HepG2 (cell line): ENCODE results near the gene CHCHD6. TPM values are rescaled to one million over a fixed set of nuclear protein-coding genes. Genes with fewer than 3 reads are reported as not detected.

Experiments used
- ATAC-seq: fragments of 200-7000 bp; cut with Tn5 transposase; 3 replicates; pipeline ENCODE4 v1.9.1; 2020; ENCODE audit warnings: mild to moderate bottlenecking, moderate library complexity
- BruUV-seq: library from RNA; stranded (reverse); fragments of 400-500 nt; replicated peaks from 2 replicates; lab custom pipeline; 2021; lab: Mats Ljungman, UMichigan
- CTCF ChIA-PET: fragments of 300-600 bp; formaldehyde crosslinking; extraction: SDS; loops from one replicate; lab custom pipeline; 2021; ENCODE audit warnings: low total read pairs, inconsistent platforms, low intra/inter-chr PET ratio; lab: Yijun Ruan, JAX
- POLR2A ChIA-PET: fragments of 350-600 bp; sonication (Branson Sonifier 250); formaldehyde crosslinking; loops from one replicate; lab custom pipeline; 2020; ENCODE audit warnings: antibody characterized with exemption, inconsistent platforms; lab: Yijun Ruan, JAX
- DNase-seq: peaks from one replicate; pipeline ENCODE4 v3.0.0-alpha.2; 2015; ENCODE audit warnings: low spot score
- FAIRE-seq: peaks from 3 replicates; lab custom pipeline; 2011; peaks lifted over from hg19 to GRCh38; lab: Jason Lieb, UNC
- H2AFZ ChIP-seq: one replicate; pipeline ENCODE4 v1.6.1; 2011; ENCODE audit warnings: low read length, inconsistent platforms
- H3K27ac ChIP-seq: fragments of 300-600 bp; 3 replicates; pipeline ENCODE4 v1.8.0; 2011; ENCODE audit warnings: mixed run types, mild to moderate bottlenecking, mixed read lengths, low read length, inconsistent platforms; ENCODE audit not compliant: insufficient read depth; ENCODE audit errors: extremely low read length
- H3K27me3 ChIP-seq, 2 experiments: fragments of 200-600 bp in 1 of 2; 2 replicates in 1 of 2; 3 replicates in 1 of 2; pipeline versions ENCODE4 v1.6.0 to v1.8.0; 2011; ENCODE audit warnings: low read length in 2 of 2, mild to moderate bottlenecking in 2 of 2, moderate library complexity in 2 of 2, inconsistent platforms in 1 of 2; ENCODE audit not compliant: insufficient read depth in 2 of 2, control insufficient read depth in 1 of 2
- H3K36me3 ChIP-seq, 2 experiments: fragments of 200-600 bp in 1 of 2; replicated peaks in 1 of 2; 2 replicates in 1 of 2; 3 replicates in 1 of 2; pipeline versions ENCODE4 v1.5.1 to v1.8.0; 2011; ENCODE audit warnings: low read length in 2 of 2, inconsistent platforms in 1 of 2; ENCODE audit not compliant: insufficient read depth in 2 of 2, control insufficient read depth in 1 of 2
- H3K4me1 ChIP-seq: 2 replicates; pipeline ENCODE4 v1.5.1; 2012; ENCODE audit warnings: low read length, inconsistent platforms; ENCODE audit not compliant: insufficient read depth
- H3K4me2 ChIP-seq: 2 replicates; pipeline ENCODE4 v1.6.0; 2011; ENCODE audit warnings: low read depth, low read length, inconsistent platforms
- H3K4me3 ChIP-seq, 3 experiments: fragments of 200-600 bp in 1 of 3; sonication (generic), shearing (Covaris generic) in 1 of 3; replicated peaks in 1 of 3; 2 replicates each; pipeline ENCODE4 v1.5.1; 2011 to 2016; ENCODE audit warnings: low read length in 3 of 3, inconsistent platforms in 2 of 3, low read depth in 2 of 3, mild to moderate bottlenecking in 2 of 3, control low read depth in 1 of 3, mixed read lengths in 1 of 3; ENCODE audit not compliant: insufficient read depth in 1 of 3
- H3K79me2 ChIP-seq: one replicate; pipeline ENCODE4 v1.6.1; 2011; ENCODE audit warnings: low read length, inconsistent platforms; ENCODE audit not compliant: insufficient read depth
- H3K9ac ChIP-seq: 2 replicates; pipeline ENCODE4 v1.6.0; 2011; ENCODE audit warnings: mild to moderate bottlenecking, low read depth, low read length, inconsistent platforms; ENCODE audit not compliant: insufficient read depth
- H3K9me3 ChIP-seq: 2 replicates; pipeline ENCODE4 v1.5.1; 2012; ENCODE audit warnings: mild to moderate bottlenecking, low read length
- H4K20me1 ChIP-seq: 2 replicates; pipeline ENCODE4 v1.6.0; 2011; ENCODE audit warnings: inconsistent platforms, mild to moderate bottlenecking, low read length, moderate library complexity; ENCODE audit not compliant: insufficient read depth
- CBX1 ChIP-seq: IDR thresholded peaks from one replicate; pipeline ENCODE4 v1.6.1; 2016; ENCODE audit warnings: antibody characterized with exemption, low read depth
- CHD4 ChIP-seq: fragments of 200-600 bp; sonication (generic); IDR thresholded peaks from 2 replicates; pipeline ENCODE4 v1.7.0; 2017; ENCODE audit warnings: mild to moderate bottlenecking, low read length, borderline replicate concordance
- FOXA3 ChIP-seq: IDR thresholded peaks from 2 replicates; pipeline ENCODE4 v1.6.1; 2016; ENCODE audit warnings: missing genetic modification reagents, missing compliant biosample characterization
- HNRNPH1 ChIP-seq: fragments of 200-400 bp; formaldehyde crosslinking; optimal IDR thresholded peaks from 2 replicates; pipeline ENCODE3; 2017; ENCODE audit warnings: mild to moderate bottlenecking, low read depth, low read length
- IRF2 ChIP-seq: IDR thresholded peaks from 2 replicates; pipeline ENCODE4 v1.6.1; 2018; ENCODE audit warnings: missing genetic modification reagents, missing compliant biosample characterization
- PHF8 ChIP-seq: sonication (generic); formaldehyde crosslinking; IDR thresholded peaks from 2 replicates; pipeline ENCODE4 v1.5.0; 2020; ENCODE audit warnings: missing genetic modification reagents
- TOE1 ChIP-seq: sonication (generic); formaldehyde crosslinking; IDR thresholded peaks from 2 replicates; pipeline ENCODE4 v1.4.0; 2020; ENCODE audit warnings: mild to moderate bottlenecking, missing genetic modification reagents
- TOPORS ChIP-seq: sonication (generic); formaldehyde crosslinking; IDR thresholded peaks from 2 replicates; pipeline ENCODE4 v1.8.0; 2023; ENCODE audit warnings: mild to moderate bottlenecking, missing genetic modification reagents
- ZBTB3 ChIP-seq: sonication (generic); formaldehyde crosslinking; IDR thresholded peaks from 2 replicates; pipeline ENCODE4 v1.4.0; 2020; ENCODE audit warnings: low read depth, mild to moderate bottlenecking, moderate library complexity, missing genetic modification reagents, borderline replicate concordance
- ZMYM4 ChIP-seq: sonication (generic); formaldehyde crosslinking; IDR thresholded peaks from 2 replicates; pipeline ENCODE4 v1.8.1; 2023; ENCODE audit warnings: mild to moderate bottlenecking, missing genetic modification reagents
- ZNF709 ChIP-seq: sonication (generic); formaldehyde crosslinking; IDR thresholded peaks from 2 replicates; pipeline ENCODE4 v1.5.0; 2020; ENCODE audit warnings: mild to moderate bottlenecking, missing genetic modification reagents
- ZNF761 ChIP-seq: sonication (generic); formaldehyde crosslinking; conservative IDR thresholded peaks from 2 replicates; pipeline ENCODE4 v1.4.0; 2020; ENCODE audit warnings: mild to moderate bottlenecking, missing genetic modification reagents
- ZNF879 ChIP-seq: sonication (generic); formaldehyde crosslinking; IDR thresholded peaks from 2 replicates; pipeline ENCODE4 v1.8.1; 2023; ENCODE audit warnings: missing genetic modification reagents
- WGBS: methylation state at CpG from one replicate; pipeline ENCODE4 v1.1.6; 2017; ENCODE audit warnings: low lambda C conversion rate; 5-methylcytosine and 5-hydroxymethylcytosine counted together
- in situ Hi-C: cut with HindIII; loops from 2 replicates; pipeline ENCODE4 v1.10.0; 2017; ENCODE audit warnings: low pct_unique_long_range_greater_than_20kb; ENCODE audit not compliant: extremely low pct_ligation_motif_present
- intact Hi-C: fragments of 100-400 bp; cut with micrococcal nuclease; formaldehyde crosslinking; loops from one replicate; pipeline ENCODE4 v1.10.0; 2022; ENCODE audit not compliant: unreplicated experiment
- polyA plus RNA-seq, 8 experiments: library from polyadenylated mRNA; depleted of rRNA in 3 of 8; stranded (reverse) in 7 of 8; unstranded in 1 of 8; fragments of >200 nt; fragmentation: Illumina TruSeq in 4 of 8; extraction: Trizol in 4 of 8; gene quantifications; 2 replicates each; pipeline versions ENCODE4 v1.2.1 to v1.2.3, GENCODE V29; 2011 to 2016; ENCODE audit warnings: low read depth in 4 of 8, missing spikeins in 1 of 8, mixed read lengths in 1 of 8; ENCODE audit not compliant: insufficient read depth in 1 of 8
- total RNA-seq, 5 experiments: library from RNA; depleted of rRNA; stranded (reverse); fragments of >200 nt; fragmentation: Illumina TruSeq; extraction: Trizol; gene quantifications; 2 replicates each; pipeline ENCODE4 v1.2.3, GENCODE V29; 2016; ENCODE audit warnings: low read depth in 1 of 5
- TF ChIP-seq, protein P1 (sequence below): sonication (generic); formaldehyde crosslinking; IDR thresholded peaks from 2 replicates; pipeline ENCODE4 v1.4.0; 2020; ENCODE audit warnings: low read depth, missing genetic modification reagents
- TF ChIP-seq, protein P2 (sequence below): sonication (generic); formaldehyde crosslinking; IDR thresholded peaks from 2 replicates; pipeline ENCODE4 v1.8.0; 2022; ENCODE audit warnings: low read depth, missing genetic modification reagents
- TF ChIP-seq, protein P3 (sequence below): IDR thresholded peaks from 2 replicates; pipeline ENCODE4 v1.6.1; 2016; ENCODE audit warnings: low read depth, missing genetic modification reagents, missing compliant biosample characterization

CHCHD6 gene
- total and polyA plus RNA-seq, 2 of the 13 experiments (the other 11 are each of a cell fraction or from before 2014, with no cell fraction given), result 20.3 to 20.8 TPM

DNA sequence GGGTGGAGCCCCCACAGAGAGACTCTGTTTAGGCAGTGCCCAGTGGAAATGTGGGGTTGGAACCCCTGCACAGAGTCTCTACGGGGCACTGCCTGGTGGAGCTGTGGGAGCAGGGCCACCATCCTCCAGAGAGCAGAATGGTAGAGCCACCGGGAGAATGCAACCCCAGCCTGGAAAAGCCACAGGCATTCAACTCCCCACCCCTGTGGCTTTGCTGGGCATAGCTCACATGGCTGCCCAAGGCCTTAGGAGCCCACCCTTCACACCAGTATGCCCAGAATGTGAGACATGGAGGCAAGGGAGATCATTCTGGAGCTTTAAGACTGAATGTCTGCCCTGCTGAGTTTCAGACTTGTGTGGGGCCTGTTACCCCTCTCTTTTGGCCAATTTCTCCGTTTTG, 19.0 kb upstream of the CHCHD6 start:
- DNase-seq (no peak), FAIRE-seq (no peak), ATAC-seq (no peak)
- no TSS peak for BruUV-seq
- WGBS, result 25% methylated on average over 2 of the region's 3 CpGs
- H3K4me2 ChIP-seq, result no peak overlapping the region
- no peaks in the 10 kb centered on the region for H4K20me1 ChIP-seq
- no peaks in the 10 kb centered on the region for H3K9me3 ChIP-seq
- in situ Hi-C loops, result no loop called here
- no peak overlapping the region for H3K4me3 ChIP-seq
- peaks cover 1 to 25% of the 10 kb centered on the region in 2 experiments; a peak in 3 of 5 replicates for H3K27me3 ChIP-seq
- no peaks in the 10 kb centered on the region for H3K36me3 ChIP-seq
- H3K4me1 ChIP-seq, result peaks cover 6% of the 10 kb centered on the region; the same call in 1 of the 2 replicates
- POLR2A ChIA-PET, result no interaction called here
- H3K79me2 ChIP-seq, result no peaks in the 10 kb centered on the region
- H3K27ac ChIP-seq, result no peak overlapping the region
- intact Hi-C loops, result no loop called here
- no peak overlapping the region for H3K9ac ChIP-seq
- H2AFZ ChIP-seq, result no peak overlapping the region
- CTCF ChIA-PET, result no interaction called here
- TF ChIP-seq, protein P1, sequence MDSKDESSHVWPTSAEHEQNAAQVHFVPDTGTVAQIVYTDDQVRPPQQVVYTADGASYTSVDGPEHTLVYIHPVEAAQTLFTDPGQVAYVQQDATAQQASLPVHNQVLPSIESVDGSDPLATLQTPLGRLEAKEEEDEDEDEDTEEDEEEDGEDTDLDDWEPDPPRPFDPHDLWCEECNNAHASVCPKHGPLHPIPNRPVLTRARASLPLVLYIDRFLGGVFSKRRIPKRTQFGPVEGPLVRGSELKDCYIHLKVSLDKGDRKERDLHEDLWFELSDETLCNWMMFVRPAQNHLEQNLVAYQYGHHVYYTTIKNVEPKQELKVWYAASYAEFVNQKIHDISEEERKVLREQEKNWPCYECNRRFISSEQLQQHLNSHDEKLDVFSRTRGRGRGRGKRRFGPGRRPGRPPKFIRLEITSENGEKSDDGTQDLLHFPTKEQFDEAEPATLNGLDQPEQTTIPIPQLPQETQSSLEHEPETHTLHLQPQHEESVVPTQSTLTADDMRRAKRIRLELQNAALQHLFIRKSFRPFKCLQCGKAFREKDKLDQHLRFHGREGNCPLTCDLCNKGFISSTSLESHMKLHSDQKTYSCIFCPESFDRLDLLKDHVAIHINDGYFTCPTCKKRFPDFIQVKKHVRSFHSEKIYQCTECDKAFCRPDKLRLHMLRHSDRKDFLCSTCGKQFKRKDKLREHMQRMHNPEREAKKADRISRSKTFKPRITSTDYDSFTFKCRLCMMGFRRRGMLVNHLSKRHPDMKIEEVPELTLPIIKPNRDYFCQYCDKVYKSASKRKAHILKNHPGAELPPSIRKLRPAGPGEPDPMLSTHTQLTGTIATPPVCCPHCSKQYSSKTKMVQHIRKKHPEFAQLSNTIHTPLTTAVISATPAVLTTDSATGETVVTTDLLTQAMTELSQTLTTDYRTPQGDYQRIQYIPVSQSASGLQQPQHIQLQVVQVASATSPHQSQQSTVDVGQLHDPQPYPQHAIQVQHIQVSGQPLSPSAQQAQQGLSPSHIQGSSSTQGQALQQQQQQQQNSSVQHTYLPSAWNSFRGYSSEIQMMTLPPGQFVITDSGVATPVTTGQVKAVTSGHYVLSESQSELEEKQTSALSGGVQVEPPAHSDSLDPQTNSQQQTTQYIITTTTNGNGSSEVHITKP (CRISPR knock-in tag), result no peak
- TF ChIP-seq TOPORS (CRISPR knock-in tag) (no peak), ZBTB3 (CRISPR knock-in tag) (no peak), TOE1 (CRISPR knock-in tag) (no peak), ZNF761 (CRISPR knock-in tag) (no peak), CHD4 (no peak), ZMYM4 (no peak), ZNF709 (CRISPR knock-in tag) (no peak), IRF2 (CRISPR knock-in tag) (no peak), HNRNPH1 (no peak), PHF8 (CRISPR knock-in tag) (no peak), FOXA3 (CRISPR knock-in tag) (no peak), ZNF879 (CRISPR knock-in tag) (no peak), CBX1 (no peak)
- TF ChIP-seq, protein P2, sequence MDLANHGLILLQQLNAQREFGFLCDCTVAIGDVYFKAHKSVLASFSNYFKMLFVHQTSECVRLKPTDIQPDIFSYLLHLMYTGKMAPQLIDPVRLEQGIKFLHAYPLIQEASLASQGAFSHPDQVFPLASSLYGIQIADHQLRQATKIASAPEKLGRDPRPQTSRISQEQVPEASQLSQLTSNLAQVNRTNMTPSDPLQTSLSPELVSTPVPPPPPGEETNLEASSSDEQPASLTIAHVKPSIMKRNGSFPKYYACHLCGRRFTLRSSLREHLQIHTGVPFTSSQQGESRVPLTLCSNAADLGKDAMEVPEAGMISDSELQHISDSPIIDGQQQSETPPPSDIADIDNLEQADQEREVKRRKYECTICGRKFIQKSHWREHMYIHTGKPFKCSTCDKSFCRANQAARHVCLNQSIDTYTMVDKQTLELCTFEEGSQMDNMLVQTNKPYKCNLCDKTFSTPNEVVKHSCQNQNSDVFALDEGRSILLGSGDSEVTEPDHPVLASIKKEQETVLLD, result no peak
- TF ChIP-seq, protein P3, sequence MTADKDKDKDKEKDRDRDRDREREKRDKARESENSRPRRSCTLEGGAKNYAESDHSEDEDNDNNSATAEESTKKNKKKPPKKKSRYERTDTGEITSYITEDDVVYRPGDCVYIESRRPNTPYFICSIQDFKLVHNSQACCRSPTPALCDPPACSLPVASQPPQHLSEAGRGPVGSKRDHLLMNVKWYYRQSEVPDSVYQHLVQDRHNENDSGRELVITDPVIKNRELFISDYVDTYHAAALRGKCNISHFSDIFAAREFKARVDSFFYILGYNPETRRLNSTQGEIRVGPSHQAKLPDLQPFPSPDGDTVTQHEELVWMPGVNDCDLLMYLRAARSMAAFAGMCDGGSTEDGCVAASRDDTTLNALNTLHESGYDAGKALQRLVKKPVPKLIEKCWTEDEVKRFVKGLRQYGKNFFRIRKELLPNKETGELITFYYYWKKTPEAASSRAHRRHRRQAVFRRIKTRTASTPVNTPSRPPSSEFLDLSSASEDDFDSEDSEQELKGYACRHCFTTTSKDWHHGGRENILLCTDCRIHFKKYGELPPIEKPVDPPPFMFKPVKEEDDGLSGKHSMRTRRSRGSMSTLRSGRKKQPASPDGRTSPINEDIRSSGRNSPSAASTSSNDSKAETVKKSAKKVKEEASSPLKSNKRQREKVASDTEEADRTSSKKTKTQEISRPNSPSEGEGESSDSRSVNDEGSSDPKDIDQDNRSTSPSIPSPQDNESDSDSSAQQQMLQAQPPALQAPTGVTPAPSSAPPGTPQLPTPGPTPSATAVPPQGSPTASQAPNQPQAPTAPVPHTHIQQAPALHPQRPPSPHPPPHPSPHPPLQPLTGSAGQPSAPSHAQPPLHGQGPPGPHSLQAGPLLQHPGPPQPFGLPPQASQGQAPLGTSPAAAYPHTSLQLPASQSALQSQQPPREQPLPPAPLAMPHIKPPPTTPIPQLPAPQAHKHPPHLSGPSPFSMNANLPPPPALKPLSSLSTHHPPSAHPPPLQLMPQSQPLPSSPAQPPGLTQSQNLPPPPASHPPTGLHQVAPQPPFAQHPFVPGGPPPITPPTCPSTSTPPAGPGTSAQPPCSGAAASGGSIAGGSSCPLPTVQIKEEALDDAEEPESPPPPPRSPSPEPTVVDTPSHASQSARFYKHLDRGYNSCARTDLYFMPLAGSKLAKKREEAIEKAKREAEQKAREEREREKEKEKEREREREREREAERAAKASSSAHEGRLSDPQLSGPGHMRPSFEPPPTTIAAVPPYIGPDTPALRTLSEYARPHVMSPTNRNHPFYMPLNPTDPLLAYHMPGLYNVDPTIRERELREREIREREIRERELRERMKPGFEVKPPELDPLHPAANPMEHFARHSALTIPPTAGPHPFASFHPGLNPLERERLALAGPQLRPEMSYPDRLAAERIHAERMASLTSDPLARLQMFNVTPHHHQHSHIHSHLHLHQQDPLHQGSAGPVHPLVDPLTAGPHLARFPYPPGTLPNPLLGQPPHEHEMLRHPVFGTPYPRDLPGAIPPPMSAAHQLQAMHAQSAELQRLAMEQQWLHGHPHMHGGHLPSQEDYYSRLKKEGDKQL (CRISPR knock-in tag), result no peak
